ENCODE results near the gene RXRB. TPM values are rescaled to one million over a fixed set of nuclear protein-coding genes. Genes with fewer than 3 reads are reported as not detected.

Gene RXRB
- total RNA-seq, 1 donor from 2014 or later: 61.9 TPM

GRCh38 chr6:33192671-33193602, 7.5 kb downstream of the RXRB start:
- TF ChIP-seq CTCF (conservative IDR thresholded peaks at IDR 0.05): no peak
- peaks cover 35% of the 10 kb centered on the region for H3K27me3 Mint-ChIP-seq
- H3K4me3 Mint-ChIP-seq: peak overlapping the region; percentile 87
- no peak overlapping the region for H3K27ac Mint-ChIP-seq
- H3K36me3 Mint-ChIP-seq: peaks cover 20% of the 10 kb centered on the region
- DNase-seq (ENCODE audit: extremely low spot score, unreplicated experiment): no peak
- H3K9me3 Mint-ChIP-seq: no peaks in the 10 kb centered on the region
- peaks cover 46% of the 10 kb centered on the region for H3K4me1 Mint-ChIP-seq (ENCODE audit: unreplicated experiment)

GRCh38 chr6:33192105-33192646, 8.3 kb downstream of the RXRB start, which contains the start of gene COL11A2:
Gene COL11A2 (minus strand): TSS chr6:33192467. CDS start chr6:33192240, 227 bp downstream.
- peaks cover 15% of the 10 kb centered on the region for H3K36me3 Mint-ChIP-seq
- H3K4me1 Mint-ChIP-seq (ENCODE audit: unreplicated experiment): peaks cover 38% of the 10 kb centered on the region
- no peak within 1 kb of the TSS for H3K27ac Mint-ChIP-seq
- no peak for TF ChIP-seq CTCF (conservative IDR thresholded peaks at IDR 0.05)
- DNase-seq (ENCODE audit: extremely low spot score, unreplicated experiment): no peak
- peaks cover 41% of the 10 kb centered on the region for H3K27me3 Mint-ChIP-seq
- no peaks in the 10 kb centered on the region for H3K9me3 Mint-ChIP-seq
- H3K4me3 Mint-ChIP-seq: peak within 1 kb of the TSS; percentile 87

GRCh38 chr6:33191383-33192104, 8.9 kb downstream of the RXRB start:
- peaks cover 45% of the 10 kb centered on the region for H3K27me3 Mint-ChIP-seq
- no peak overlapping the region for H3K27ac Mint-ChIP-seq
- peak overlapping the region; percentile 65 for H3K4me3 Mint-ChIP-seq
- H3K9me3 Mint-ChIP-seq: no peaks in the 10 kb centered on the region
- DNase-seq (ENCODE audit: extremely low spot score, unreplicated experiment): no peak
- TF ChIP-seq CTCF (conservative IDR thresholded peaks at IDR 0.05): no peak
- peaks cover 12% of the 10 kb centered on the region for H3K36me3 Mint-ChIP-seq
- peaks cover 38% of the 10 kb centered on the region for H3K4me1 Mint-ChIP-seq (ENCODE audit: unreplicated experiment)

GRCh38 chr6:33190504-33191107, 9.9 kb downstream of the RXRB start:
- Mint-ChIP-seq H3K9me3 (no peaks in the 10 kb centered on the region), H3K27ac (no peak overlapping the region), H3K27me3 (peaks cover 47% of the 10 kb centered on the region), H3K36me3 (peaks cover 6% of the 10 kb centered on the region), H3K4me1 (ENCODE audit: unreplicated experiment) (peaks cover 37% of the 10 kb centered on the region), H3K4me3 (peak overlapping the region; percentile 15)
- no peak for DNase-seq (ENCODE audit: extremely low spot score, unreplicated experiment)
- TF ChIP-seq CTCF (conservative IDR thresholded peaks at IDR 0.05): no peak
